Measurements from ENCODE around the gene LRMDA.

LRMDA gene

DNA sequence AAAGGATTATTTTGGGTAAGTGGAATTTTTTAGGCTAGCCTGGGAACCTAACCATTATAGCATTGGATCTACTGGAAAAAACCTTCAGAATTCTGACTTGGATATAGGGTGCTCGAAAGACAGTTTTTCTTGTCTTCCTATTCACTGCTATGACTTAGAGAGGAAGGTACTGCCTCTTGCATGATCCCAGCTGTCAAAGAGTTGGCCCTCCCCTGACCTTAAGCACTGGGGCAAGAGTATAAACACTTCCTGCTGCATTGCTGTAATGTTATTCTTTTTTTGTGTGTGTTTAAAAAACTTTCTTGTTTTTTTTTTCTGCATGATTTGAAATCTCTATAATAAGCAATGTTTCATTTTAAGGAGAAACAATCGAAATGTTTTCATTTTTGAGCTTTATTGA, 113.0 kb downstream of the LRMDA start:
- DNase-seq, result no peak

DNA sequence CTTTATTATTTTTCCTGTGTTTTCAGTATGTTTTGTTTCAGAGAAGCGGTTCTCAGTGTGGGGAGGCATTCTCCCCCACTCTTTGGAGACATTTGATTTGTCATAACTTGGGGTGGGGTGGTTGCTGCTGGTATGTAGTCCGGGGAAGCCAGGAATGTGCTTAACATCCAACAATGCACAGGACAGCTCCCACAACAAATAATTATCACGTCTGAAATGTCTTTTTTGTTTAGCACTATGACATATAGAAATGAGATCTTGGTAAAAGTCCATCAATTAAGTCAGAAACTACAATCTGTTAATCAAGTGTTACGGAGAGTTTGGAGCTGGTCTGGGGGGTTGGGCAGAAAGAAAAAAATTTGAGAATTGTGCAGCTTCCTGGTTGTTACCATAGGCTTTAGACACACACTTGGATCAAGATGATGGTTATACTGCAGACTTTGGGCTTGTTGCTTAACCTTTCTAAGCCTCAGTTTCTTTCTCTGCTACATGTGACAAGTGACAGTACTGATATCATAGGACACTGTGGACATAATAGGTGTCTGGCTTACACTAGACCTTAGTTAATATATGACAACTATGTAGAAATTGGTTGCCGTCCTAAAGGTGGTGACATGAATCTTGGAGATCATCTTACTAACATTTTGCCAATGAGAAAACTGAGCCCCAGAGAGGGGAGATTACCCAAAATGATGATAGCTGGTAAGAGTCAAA, 113.7 kb downstream of the LRMDA start:
- DNase-seq, result no peak

DNA sequence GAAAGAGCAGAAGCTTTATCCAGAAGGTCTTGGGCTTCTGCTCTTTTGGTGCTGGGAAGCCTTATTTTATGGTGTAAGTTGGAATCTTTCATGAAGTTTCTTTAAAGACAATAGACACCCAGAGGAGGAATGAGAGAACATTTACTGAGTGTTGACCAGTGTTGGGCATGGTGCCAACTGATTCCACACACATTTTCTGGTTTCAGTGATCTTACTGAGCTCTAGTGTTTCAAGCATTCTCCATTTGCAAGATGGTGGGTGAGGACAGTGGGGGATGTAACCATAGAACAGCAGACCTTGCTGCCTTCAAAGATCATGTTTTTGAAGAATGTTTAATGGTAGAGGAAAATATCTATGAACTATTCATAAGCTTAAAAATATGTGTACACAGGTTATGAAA, 114.6 kb downstream of the LRMDA start:
- DNase-seq, result no peak

DNA sequence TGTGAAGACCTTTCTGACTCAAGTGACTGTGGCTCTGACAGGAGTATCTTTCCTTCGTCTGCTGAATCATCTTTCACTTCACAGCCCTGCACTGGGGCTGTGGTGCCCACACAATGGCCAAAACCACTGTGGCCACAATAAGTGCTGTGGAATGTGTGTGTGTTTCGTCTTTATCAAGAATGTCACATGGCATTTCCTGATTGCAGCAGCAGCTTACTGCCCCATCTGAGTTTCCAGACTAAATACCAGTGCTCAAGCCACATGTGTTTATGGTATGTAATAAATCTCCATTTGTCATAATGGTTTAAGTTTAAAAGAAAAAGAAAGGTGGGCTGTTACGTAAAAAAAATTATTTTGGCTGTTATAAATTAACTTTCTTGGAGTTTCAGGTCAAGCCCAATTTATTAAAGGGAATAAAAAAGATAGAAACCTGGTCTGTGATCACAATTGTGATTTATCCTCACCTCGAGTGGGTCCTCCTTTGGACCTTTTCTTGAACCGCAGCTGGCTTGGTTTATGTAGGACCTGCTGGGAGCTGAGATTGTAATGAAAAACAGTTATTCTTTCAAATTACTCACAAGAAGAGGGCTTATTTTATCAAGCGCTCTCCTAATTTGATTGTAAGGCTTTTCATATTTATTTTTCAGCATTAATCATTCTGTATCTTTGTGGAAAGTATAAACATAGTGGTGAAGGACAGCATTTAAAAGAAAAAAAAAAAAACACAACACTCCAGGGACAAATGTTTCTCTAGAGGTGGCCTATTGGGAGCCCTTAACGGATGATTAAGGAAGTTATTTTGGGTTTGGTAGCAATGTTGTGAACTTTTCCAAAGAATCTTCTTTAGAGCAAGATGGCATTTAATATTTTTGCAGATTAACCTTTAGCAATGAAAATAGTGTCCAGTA, 116.2 kb downstream of the LRMDA start:
- no peak for DNase-seq

DNA sequence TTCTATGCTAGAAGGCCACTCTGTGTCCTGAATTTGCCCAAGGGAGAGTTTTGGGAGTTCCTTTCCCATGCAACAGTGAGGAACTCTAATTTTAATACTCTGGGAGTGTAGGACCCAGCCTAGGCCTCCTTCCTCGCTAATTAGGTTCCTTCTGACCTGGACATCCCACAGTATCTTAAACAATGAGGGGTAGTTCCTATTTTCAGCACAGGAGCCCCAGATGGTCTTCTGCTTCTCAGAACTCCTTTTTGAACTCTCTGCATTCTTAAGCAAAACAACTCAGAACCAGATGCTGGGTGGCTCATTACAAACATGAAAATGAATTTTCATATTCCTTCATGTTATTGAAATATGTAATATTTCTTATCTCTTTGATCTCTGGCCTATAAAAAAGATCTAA, 116.9 kb downstream of the LRMDA start:
- DNase-seq, result no peak

DNA sequence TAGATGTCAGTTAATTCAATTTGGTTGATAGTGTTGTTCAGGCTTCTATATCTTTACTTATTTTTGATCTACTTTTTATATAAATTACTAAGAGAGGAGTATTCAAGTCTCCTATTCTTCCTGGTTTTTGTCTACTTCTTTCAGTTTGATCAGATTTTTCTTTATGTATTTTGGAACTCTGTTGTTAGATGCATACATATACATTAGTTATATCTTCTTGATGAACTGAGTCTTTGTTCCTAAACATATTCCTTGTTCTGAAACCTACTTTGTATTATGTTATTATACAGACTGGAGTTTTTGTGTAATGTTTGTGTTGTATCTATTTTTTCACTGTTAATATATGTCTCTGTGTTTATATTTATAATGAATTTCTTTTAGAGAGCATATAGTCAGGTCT, 118.8 kb downstream of the LRMDA start:
- DNase-seq, result no peak

DNA sequence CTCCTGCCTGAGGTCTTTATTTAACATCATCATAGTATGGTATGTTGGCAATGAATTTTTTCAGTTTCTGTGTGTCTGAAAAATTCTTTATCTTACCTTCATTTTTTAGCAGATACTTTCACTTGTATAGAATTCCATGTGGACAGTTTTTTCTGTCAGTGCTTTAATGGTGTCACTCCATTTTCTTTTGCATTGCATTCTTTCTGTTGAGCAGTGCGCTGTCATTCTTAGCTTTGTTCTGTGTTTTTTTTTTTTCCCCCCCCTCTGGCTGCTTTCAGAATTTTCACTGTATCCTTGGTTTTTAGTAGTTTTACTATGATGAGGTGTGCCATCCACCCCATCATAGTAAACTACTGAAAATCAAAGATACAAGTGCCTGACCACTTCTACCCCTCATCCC, 120.7 kb downstream of the LRMDA start:
- no peak for DNase-seq

DNA sequence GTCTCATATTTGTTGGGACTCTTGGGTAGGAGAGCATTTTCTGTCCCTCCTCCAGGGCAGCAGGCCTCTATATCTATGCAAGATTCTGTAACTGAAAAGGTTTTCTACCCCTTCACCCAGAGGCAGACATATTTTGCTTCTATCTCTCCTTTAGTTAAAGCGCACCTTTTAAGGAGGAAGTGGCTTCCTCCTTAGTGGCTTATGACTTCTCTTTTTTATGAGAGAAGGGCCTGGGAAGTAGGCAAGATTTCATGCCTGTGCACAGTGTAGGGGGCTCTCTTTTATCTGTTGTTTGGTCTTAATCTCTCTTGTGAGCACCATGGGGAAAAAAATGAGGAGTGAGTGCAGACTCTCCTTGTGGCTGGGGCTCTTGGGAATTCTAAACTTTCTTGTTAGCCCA, 122.1 kb downstream of the LRMDA start:
- DNase-seq, result no peak

DNA sequence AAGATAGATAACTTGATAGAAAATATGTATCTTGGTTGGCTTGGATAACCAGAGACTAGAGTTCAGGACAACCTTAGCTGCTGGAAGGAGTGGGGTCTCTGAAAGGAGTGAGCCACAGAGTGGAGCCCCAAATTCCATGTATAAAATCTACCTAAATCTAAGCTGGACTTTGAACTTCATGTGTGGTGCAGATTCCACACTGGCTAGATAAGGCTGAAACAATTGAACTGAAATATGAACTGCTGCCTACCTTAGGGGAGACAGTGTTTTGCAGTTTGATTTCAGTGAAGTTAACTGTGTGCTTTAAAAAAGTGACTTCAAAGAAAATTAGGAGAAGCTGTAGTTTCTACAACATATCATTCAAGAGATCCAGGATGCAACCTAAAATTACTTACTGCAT, 123.9 kb downstream of the LRMDA start:
- DNase-seq, result no peak

DNA sequence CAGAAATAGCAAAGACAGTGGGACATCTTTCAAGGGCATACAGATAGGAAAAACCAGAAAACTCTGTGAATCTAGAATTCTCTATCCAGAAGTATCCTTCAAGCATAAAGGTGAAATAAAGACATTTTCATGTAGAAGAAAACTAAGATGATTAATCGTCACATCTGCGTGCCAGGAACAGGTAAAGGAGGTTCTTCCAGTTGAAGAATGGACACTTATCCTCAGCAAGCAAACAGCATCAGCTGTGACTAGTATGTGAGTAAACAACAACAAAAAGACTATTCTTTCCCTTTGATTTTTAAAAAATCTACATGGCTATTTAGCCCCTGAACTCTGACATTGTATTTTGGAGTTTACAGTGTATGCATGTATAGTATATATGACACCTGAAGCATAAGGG, 124.9 kb downstream of the LRMDA start:
- DNase-seq, result no peak

DNA sequence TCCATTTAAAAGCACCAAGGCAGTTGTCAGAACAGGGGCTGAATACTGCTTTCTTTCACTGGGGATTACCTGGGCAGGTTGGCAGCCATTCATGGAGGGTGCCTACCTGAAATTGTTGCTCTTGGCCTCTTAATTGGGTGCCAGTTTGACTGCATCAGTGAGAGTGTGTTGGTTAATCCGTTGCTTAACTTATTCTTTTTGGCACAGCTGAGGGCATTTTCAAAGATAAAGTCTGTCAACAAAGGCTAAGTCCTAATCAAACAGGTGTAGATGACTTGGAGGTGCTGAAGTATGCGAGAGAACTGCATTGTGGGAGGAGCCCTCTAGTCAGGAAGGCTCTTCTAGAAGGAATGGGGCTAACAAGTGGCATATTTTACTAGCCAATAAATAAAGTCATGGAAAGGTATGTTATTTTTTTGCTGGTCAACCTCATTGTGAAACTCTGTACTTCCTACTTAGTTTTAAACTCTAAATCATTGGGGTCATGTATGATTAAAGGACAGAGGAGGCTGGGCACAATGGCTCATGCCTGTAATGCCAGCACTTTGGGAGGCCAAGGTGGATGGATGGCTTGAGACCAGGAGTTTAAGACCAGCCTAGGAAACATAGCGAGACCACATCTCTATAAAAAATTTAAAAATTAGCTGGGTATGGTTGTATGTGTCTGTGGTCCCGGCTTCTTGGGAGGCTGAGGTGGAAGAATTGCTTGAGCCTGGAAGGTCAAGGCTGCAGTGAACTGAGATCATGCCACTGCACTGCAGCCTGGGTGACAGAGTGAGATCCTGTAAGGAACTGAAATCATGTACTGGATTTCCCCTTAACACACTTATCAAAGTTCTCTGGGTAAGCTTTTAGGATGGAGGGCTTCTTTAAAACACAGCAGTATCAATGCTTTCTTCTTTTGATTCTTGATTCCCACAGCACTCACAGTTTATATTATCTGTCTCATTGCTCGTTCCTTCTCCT, 134.1 kb downstream of the LRMDA start:
- DNase-seq, result no peak

DNA sequence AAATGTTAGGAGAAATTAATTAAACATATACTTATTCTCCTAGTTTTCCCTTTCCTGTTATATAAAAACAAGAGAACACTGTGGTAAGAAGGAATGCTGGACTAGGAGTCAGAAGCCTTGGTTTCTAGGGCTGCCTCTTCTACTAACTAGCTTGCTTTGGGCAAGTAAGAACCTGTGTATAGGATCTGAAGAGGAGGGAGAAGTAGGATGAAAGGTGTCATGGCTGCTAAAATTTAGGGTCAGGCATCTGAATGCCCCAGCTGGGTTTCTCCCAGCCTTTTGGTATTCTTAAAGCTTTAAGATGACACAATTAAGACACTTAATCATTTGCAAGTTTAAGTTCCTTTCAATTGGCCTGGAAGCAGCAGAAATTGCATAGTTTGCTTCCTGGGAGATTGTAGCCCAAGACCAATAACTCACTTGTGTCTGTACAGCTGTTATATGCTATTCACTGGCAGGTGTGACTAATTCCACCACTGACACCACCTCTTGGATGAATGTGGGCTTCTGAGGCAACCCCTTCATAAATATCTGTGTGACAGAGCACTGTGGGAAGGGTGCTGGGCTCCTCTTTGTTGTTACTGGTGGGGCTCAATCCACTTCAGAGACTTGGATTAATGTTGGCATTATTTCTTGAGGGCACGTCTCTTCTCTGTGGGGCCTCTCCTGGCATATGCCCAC, 137.2 kb downstream of the LRMDA start:
- no peak for DNase-seq

DNA sequence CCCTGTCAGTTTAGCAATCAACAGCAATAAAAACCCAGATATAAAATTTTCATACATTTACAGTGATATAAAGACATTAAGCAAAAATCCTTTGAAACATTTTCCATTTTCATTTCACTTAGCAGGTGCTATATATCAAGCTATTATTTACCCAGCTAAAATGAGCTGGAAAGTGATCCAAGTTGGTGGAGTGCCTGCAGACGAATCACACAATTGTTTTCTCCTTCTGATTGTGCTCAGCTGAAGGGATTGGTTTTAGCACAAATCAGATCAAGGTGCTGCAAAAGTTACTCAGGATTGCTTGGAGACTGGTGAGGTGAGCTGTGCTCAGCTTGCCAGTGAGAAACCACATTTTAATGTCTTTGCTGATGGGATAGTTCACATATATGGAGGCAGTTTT, 138.1 kb downstream of the LRMDA start:
- no peak for DNase-seq

DNA sequence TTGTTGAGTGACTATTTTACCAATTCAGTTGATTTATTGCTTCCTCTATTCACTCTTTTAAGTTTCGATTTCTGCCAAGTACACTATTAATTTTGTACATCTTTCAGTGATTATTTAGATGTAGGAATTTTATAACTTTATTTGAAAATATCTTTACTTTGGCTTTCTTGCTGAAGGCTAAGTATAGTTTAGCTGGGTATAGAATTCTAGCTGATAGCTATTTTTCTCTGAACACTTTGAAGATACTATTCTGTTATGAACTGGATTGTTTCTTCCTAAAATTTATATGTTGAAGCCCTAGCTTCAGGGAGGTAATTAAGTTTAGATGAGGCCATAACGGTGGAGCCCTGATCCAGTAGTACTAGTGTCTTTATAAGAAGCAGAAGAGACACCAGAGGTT, 141.1 kb downstream of the LRMDA start:
- no peak for DNase-seq

DNA sequence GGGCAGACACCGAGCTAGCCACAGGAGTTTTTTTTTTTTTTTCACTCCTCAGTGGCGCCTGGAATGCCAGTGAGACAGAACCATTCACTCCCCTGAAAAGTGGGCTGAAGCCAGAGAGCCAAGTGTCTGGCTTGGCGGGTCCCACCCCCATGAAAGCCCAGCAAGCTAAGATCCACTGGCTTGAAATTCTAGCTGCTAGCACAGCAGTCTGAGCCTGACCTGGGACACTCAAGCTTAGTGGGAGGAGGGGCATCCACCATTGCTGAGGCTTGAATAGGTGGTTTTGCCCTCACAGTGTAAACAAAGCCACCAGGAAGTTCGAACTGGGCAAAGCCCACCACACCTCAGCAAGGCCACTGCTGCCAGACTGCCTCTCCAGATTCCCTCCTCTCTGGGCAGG, 144.5 kb downstream of the LRMDA start:
- DNase-seq, result no peak

DNA sequence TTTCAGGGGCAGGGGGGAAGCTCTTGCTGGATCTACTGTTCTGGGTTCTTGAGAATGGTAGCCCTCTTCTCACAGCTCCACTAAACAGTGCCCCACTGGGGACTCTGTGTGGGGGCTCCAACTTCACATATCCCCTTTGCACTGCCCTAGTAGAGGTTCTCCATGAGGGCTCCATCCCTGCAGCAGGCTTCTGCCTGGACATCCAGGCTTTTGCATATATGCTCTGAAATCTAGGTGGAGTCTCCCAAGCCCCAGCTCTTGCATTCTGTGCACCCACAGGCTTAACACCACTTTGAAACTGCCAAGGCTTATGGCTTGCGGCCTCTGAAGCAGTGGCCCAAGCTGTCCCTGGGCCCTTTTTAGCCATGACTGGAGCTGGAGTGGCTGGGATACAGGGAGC, 150.7 kb downstream of the LRMDA start:
- DNase-seq, result no peak

DNA sequence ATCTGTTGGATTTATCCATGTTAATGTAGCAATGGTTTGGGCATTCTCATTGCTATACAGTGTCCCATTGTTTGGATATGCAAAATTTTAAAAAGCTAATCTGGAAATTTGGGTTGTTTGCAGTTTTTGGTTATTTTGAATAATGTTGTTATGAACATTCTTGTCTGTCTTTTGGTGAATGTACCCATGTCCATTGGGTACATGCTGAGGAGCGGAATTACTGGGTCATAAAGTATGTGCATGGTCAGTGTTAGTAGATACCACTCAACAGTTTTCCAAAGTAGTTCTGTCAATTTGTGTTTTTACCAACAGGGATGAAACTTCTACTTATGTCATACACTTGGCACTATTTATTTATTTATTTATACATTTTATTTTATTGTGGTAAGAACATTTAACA, 153.9 kb downstream of the LRMDA start:
- DNase-seq, result no peak

DNA sequence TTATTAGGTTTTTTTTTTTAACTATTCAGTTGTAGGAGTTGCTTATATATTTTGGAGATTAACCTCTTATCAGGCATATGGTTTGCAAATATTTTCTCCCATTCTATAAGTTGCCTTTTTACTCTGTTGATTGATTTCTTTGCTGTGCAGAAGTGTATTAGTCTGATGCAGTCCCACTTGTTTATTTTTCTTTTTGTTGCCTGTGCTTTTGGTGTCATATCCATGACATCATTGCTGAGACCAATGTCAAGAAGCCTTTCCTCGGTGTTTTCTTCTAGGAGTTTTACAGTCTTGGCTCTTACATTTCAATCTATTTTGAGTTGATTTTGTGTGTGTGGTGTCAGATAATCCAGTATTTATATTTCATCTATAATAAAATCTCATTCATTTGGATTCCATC, 155.4 kb downstream of the LRMDA start:
- no peak for DNase-seq

DNA sequence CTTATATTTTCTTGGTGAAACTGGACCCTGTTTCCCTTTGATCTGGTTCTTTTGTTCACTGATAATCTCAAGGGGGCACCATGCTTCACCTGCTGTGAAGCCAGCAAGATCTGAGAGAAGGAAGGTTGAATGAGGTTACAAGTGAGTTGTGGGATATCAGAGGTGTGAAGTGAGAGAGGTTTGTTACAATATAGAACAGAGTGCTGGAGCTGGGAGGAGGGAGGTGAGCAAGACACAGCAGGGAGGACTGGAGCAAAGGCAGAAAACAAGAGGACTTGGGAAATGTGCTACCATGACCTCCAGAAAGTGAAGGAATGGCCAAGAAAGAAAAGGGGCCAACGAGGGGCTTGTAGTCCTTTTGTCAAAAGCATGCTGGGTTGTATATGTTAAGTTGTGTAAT, 156.6 kb downstream of the LRMDA start:
- DNase-seq, result no peak

DNA sequence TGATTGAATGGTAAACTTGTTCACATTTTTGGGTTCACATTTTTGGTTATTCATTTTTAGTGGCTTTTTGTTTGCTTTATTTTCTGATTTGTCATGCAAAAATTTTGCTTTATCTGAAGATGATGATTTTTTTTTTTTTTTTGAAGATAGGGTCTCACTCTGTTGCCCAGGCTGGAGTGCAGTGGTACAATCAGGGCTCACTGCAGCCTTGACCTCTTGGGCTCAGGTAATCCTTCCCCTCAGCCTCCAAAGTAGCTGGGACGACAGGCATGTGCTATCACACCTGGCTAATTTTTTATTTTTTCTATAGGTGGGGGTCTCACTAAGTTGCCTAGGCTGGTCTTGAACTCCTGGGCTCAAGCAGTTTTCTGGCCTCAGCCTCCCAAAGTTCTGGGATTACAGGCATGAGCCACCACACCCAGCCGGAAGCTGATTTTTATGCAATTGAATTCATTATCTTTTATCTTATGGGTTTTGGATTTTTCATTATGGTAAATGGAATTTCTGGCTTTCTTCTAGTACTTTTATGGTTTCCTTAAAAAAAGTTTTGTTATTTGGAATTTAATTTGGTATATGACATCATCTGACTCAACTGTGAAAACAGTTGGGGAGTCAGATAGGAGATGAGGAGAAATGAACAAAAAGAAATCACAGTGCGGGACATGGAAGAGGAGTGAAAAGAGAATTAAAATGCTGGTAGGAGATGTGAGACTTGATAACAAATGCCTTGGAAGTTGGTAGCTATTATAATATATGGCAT, 158.7 kb downstream of the LRMDA start:
- no peak for DNase-seq

DNA sequence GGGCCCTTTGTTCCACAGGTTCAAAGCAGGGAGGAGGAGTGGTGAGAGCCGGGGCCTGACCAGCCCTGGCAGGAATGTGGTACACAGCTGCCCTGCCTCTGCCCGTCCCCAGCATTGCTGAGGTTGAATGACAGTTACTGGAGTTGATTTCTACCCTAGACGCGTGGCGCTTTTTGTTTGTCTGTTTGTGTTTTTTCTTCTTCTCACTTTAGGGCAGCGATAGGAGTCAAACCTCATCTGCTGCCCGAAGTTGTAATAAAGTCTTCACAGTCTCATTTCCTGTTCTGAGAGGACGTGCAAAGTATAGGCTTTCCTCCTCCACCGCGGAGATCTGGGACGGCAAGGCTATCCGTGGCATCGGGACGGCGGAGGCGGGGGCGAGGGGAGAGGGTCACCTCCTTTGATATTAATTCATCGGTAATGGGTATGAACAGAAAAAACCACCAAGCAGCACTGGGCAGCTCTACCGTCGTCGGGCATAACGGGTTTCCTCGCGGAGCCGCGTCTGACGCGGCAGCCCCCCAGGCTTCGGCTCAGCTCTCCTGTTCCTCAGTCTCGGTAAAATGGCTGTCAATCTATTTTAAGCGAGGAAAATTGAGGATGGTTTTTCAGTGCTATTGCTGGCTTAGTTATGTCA, 160.8 kb downstream of the LRMDA start:
- no peak for DNase-seq

All from NCI-H526 (cell line).